ENCODE measurements around the gene PLEKHG4B. TPM values are rescaled to one million over a fixed set of nuclear protein-coding genes. Genes with fewer than 3 reads are reported as not detected.

PLEKHG4B gene
- total RNA-seq, 1 experiment from 2014 or later: 0.02 TPM

DNA sequence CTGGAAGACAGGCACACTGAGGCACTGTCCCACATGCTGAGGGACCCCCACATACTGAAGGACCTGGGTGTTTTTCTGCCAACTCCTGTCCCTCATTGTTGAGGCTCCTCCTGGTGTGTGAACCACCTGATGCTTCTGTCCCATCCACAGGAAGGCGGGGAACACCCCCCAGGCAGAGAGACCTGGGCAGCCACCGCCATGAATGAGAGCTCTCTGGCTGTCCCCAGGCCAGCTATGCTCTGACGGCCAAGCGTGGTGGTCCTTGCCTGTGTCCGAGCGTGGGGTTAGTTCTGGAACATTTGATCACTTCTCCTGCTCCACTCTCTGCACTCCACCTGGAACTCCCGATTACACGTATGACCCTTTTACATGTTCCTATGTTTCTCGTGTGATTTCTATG, 87.4 kb downstream of the PLEKHG4B start:
- Histone ChIP-seq H3K79me2 (ENCODE audit: insufficient read depth, low read length) (no peaks in the 10 kb centered on the region), H4K20me1 (ENCODE audit: insufficient read depth) (no peaks in the 10 kb centered on the region), H3K36me3 (ENCODE audit: control insufficient read depth in 1 of 2, insufficient read depth in 2 of 2, low read length in 2 of 2) (no peaks in the 10 kb centered on the region), H3K27ac (ENCODE audit: low read depth, low read length) (no peak overlapping the region), H3K9me2 (ENCODE audit: insufficient read depth) (no peaks in the 10 kb centered on the region), H3K9me3 (ENCODE audit: control insufficient read depth in 1 of 2, insufficient read depth in 1 of 2, low read depth in 1 of 2, low read length in 2 of 2) (no peaks in the 10 kb centered on the region), H2AFZ (ENCODE audit: low read depth, low read length, poor library complexity, severe bottlenecking) (no peak overlapping the region), H3K4me1 (ENCODE audit: control insufficient read depth in 1 of 2, insufficient read depth in 2 of 2, low read length in 2 of 2) (peaks cover 3 to 5% of the 10 kb centered on the region in 2 experiments; a peak in 1 of 4 replicates), H3K4me2 (ENCODE audit: low read length) (no peak overlapping the region), H3K9ac (ENCODE audit: low read length) (no peak overlapping the region), H3K4me3 (replicated peaks in 1 of 2; ENCODE audit: low read depth in 1 of 2, low read length in 2 of 2) (no peak overlapping the region), H3K27me3 (ENCODE audit: insufficient read depth, low read length) (peaks cover 8% of the 10 kb centered on the region; the same call in 1 of the 2 replicates)
- no peak for TF ChIP-seq FOSL1 (IDR thresholded peaks at IDR 0.05; ENCODE audit: low read depth)
- TF ChIP-seq, protein P1, sequence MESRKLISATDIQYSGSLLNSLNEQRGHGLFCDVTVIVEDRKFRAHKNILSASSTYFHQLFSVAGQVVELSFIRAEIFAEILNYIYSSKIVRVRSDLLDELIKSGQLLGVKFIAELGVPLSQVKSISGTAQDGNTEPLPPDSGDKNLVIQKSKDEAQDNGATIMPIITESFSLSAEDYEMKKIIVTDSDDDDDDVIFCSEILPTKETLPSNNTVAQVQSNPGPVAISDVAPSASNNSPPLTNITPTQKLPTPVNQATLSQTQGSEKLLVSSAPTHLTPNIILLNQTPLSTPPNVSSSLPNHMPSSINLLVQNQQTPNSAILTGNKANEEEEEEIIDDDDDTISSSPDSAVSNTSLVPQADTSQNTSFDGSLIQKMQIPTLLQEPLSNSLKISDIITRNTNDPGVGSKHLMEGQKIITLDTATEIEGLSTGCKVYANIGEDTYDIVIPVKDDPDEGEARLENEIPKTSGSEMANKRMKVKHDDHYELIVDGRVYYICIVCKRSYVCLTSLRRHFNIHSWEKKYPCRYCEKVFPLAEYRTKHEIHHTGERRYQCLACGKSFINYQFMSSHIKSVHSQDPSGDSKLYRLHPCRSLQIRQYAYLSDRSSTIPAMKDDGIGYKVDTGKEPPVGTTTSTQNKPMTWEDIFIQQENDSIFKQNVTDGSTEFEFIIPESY (IDR thresholded peaks at IDR 0.05; ENCODE audit: extremely low read depth, insufficient replicate concordance, low read length): no peak
- TF ChIP-seq ELF1 (IDR thresholded peaks at IDR 0.05; ENCODE audit: borderline replicate concordance, low read depth): no peak
- intact Hi-C loops (cut with micrococcal nuclease): no loop called here
- CTCF ChIA-PET: interaction anchor here (1.2 to 1.5 kb wide), 2 partner anchors 9 kb away, joined by 5 to 6 read pairs; no protein-coding TSS in a partner anchor
- DNase-seq (ENCODE audit: low read depth, low spot score) (no peak), ATAC-seq (no peak)
- POLR2A ChIA-PET: no interaction called here
- RAD21 ChIA-PET (ENCODE audit: low non-redundant PET in 1 of 2, low total read pairs in 2 of 2, uncharacterized antibody in 2 of 2, unreplicated experiment in 2 of 2): no interaction called here
- BruUV-seq (replicated peaks): no TSS peak

DNA sequence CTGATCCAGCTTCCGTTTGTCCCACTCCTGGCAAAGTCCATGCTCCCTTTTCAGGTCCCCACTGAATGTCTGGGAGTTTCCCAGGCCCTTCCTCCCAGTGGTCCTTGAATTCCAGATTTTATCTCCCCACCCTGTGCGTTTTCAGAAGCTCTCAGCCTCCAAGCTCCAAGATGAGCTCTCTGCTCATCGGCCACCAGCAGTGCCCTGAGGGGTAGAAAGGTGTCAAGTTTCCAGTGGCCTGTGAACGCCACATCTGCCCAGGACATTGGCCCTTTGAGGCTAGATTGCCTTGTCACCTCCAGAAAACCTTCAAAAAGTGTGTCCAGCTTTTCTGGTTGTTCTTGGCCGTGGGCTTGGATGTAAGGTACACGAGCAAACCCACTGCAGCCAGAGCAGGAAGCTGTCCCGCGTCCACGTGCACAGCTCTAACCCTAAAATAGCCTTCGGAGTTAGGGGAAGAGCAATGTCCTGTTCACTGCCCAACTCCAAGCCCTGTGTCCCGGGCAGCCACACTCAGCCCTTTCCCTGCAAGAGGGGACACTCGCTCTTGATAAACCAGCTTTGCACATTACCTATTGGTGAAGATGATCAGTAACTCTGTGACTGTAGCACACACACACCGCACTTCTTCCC, 88.4 kb downstream of the PLEKHG4B start:
- Histone ChIP-seq H3K79me2 (ENCODE audit: insufficient read depth, low read length) (no peaks in the 10 kb centered on the region), H3K4me3 (replicated peaks in 1 of 2; ENCODE audit: low read depth in 1 of 2, low read length in 2 of 2) (no peak overlapping the region), H4K20me1 (ENCODE audit: insufficient read depth) (no peaks in the 10 kb centered on the region), H3K27me3 (ENCODE audit: insufficient read depth, low read length) (peaks cover 8% of the 10 kb centered on the region; the same call in 1 of the 2 replicates), H3K9me2 (ENCODE audit: insufficient read depth) (no peaks in the 10 kb centered on the region), H2AFZ (ENCODE audit: low read depth, low read length, poor library complexity, severe bottlenecking) (no peak overlapping the region), H3K4me1 (ENCODE audit: control insufficient read depth in 1 of 2, insufficient read depth in 2 of 2, low read length in 2 of 2) (peaks cover 3 to 5% of the 10 kb centered on the region in 2 experiments; a peak in 1 of 4 replicates), H3K36me3 (ENCODE audit: control insufficient read depth in 1 of 2, insufficient read depth in 2 of 2, low read length in 2 of 2) (no peaks in the 10 kb centered on the region), H3K9me3 (ENCODE audit: control insufficient read depth in 1 of 2, insufficient read depth in 1 of 2, low read depth in 1 of 2, low read length in 2 of 2) (no peaks in the 10 kb centered on the region), H3K4me2 (ENCODE audit: low read length) (no peak overlapping the region), H3K27ac (ENCODE audit: low read depth, low read length) (no peak overlapping the region), H3K9ac (ENCODE audit: low read length) (no peak overlapping the region)
- ATAC-seq: no peak
- no TSS peak for BruUV-seq (replicated peaks)
- ChIA-PET RAD21 (ENCODE audit: low non-redundant PET in 1 of 2, low total read pairs in 2 of 2, uncharacterized antibody in 2 of 2, unreplicated experiment in 2 of 2) (no interaction called here), CTCF (interaction anchor here (1.5 kb wide), 1 partner anchor 8 kb away, joined by 5 read pairs; no protein-coding TSS in a partner anchor), POLR2A (no interaction called here)
- TF ChIP-seq ZNF274 (IDR thresholded peaks at IDR 0.05; ENCODE audit: low read depth, low read length) (no peak), SP1 (IDR thresholded peaks at IDR 0.05; ENCODE audit: low read depth) (no peak), CBX3 (IDR thresholded peaks at IDR 0.05; ENCODE audit: low read depth) (no peak)
- TF ChIP-seq, protein P1 (IDR thresholded peaks at IDR 0.05; ENCODE audit: extremely low read depth, insufficient replicate concordance, low read length): no peak
- TF ChIP-seq, protein P2, sequence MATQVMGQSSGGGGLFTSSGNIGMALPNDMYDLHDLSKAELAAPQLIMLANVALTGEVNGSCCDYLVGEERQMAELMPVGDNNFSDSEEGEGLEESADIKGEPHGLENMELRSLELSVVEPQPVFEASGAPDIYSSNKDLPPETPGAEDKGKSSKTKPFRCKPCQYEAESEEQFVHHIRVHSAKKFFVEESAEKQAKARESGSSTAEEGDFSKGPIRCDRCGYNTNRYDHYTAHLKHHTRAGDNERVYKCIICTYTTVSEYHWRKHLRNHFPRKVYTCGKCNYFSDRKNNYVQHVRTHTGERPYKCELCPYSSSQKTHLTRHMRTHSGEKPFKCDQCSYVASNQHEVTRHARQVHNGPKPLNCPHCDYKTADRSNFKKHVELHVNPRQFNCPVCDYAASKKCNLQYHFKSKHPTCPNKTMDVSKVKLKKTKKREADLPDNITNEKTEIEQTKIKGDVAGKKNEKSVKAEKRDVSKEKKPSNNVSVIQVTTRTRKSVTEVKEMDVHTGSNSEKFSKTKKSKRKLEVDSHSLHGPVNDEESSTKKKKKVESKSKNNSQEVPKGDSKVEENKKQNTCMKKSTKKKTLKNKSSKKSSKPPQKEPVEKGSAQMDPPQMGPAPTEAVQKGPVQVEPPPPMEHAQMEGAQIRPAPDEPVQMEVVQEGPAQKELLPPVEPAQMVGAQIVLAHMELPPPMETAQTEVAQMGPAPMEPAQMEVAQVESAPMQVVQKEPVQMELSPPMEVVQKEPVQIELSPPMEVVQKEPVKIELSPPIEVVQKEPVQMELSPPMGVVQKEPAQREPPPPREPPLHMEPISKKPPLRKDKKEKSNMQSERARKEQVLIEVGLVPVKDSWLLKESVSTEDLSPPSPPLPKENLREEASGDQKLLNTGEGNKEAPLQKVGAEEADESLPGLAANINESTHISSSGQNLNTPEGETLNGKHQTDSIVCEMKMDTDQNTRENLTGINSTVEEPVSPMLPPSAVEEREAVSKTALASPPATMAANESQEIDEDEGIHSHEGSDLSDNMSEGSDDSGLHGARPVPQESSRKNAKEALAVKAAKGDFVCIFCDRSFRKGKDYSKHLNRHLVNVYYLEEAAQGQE (IDR thresholded peaks at IDR 0.05; ENCODE audit: low read depth): no peak
- intact Hi-C loops (cut with micrococcal nuclease): no loop called here
- DNase-seq (ENCODE audit: low read depth, low spot score): no peak

Data from HCT116 (cell line).